Ovary (tissue), 9 donors: Measurements from ENCODE around the gene PGF. TPM values are rescaled to one million over a fixed set of nuclear protein-coding genes. Genes with fewer than 3 reads are reported as not detected.

Experiments
- DNase-seq, 5 donors: peaks; one replicate each; pipeline ENCODE4 v3.0.0-alpha.2; 2019 to 2020
- H3K27ac ChIP-seq, 2 donors: fragments of 200-600 bp; one replicate each; pipeline versions ENCODE4 v1.5.1 to v1.8.0; 2019 to 2022
- H3K27me3 ChIP-seq: fragments of 200-600 bp; one replicate; pipeline ENCODE4 v1.8.0; 2022
- H3K36me3 ChIP-seq: fragments of 200-600 bp; sonication (generic); one replicate; pipeline ENCODE4 v1.5.1; 2019
- H3K4me1 ChIP-seq: one replicate; pipeline ENCODE4 v1.8.1; 2013; ENCODE audit warnings: mild to moderate bottlenecking, moderate library complexity; ENCODE audit not compliant: insufficient read depth
- H3K4me3 ChIP-seq: fragments of 200-600 bp; sonication (generic); one replicate; pipeline ENCODE4 v1.5.1; 2017
- H3K9me3 ChIP-seq, 2 donors: fragments of 200-600 bp in 1 of 2; sonication (generic) in 1 of 2; one replicate each; pipeline versions ENCODE4 v1.5.1 to v1.8.1; 2013 to 2019; ENCODE audit warnings: mild to moderate bottlenecking in 1 of 2, moderate library complexity in 1 of 2
- EP300 ChIP-seq: sonication (generic); formaldehyde crosslinking; IDR thresholded peaks from one replicate; pipeline ENCODE4 v1.6.1; 2017; ENCODE audit warnings: antibody characterized with exemption
- POLR2A ChIP-seq: fragments of 450-650 bp; IDR thresholded peaks from one replicate; pipeline ENCODE4 v1.6.1; 2017; ENCODE audit warnings: antibody characterized with exemption, mild to moderate bottlenecking, moderate library complexity
- WGBS, 3 donors: extraction: QIAGEN DNeasy Blood & Tissue Kit in 1 of 3; methylation state at CpG; one replicate each; pipeline versions ENCODE4 v1.1.5 to v1.1.7; 2013 to 2017; 5-methylcytosine and 5-hydroxymethylcytosine counted together
- intact Hi-C, 4 donors: fragments of 100-400 bp; cut with DNase I; formaldehyde crosslinking; loops; one replicate each; pipeline versions ENCODE4 v1.11.0 to v1.15.1; 2022 to 2023
- polyA plus RNA-seq, 2 donors: library from polyadenylated mRNA; stranded (reverse); fragments of 200-250 nt in 1 of 2; fragments of 350-450 nt in 1 of 2; fragmentation: Illumina TruSeq in 1 of 2; extraction: RNeasy Lipid Tissue Mini Kit (QIAGEN cat#74804) in 1 of 2; gene quantifications; one replicate each; pipeline ENCODE4 v1.2.3, GENCODE V29; 2013 to 2014
- total RNA-seq, 7 donors: library from RNA; depleted of rRNA in 2 of 7; stranded (reverse); fragments of >200 nt in 2 of 7; fragmentation: NEBNext Ultra II Directional in 3 of 7; extraction: Animal tissue kit (Norgen Biotek cat#: 25700) in 3 of 7; gene quantifications; one replicate each; pipeline versions ENCODE4 v1.1.0 to v1.2.4, GENCODE V29; 2016 to 2023
- TF ChIP-seq, protein P1 (sequence below), 3 donors: fragments of 450-650 bp in 2 of 3; fragments of 200-600 bp in 1 of 3; IDR thresholded peaks; one replicate each; pipeline versions ENCODE4 v1.5.1 to v1.8.0; 2016 to 2022; ENCODE audit warnings: antibody characterized with exemption in 3 of 3, mild to moderate bottlenecking in 1 of 3
- donor health status: DM: no; HTN: no; CAD: no; lungs with moderate emphysema.
- donor health status: DM: no; HTN: no; CAD: no.
- donor health status: Bipolar disorder and iron deficiency.
- donor health status: DM: yes; HTN: yes; CAD: no.
- donor health status: DM: no; HTN: no; CAD: no.
- donor health status: DM: yes; HTN: yes; CAD: no.

The PGF gene
- total and polyA plus RNA-seq, 9 donors, result 1.8 to 14.0 (median 4.2) TPM; not detected in 1

DNA sequence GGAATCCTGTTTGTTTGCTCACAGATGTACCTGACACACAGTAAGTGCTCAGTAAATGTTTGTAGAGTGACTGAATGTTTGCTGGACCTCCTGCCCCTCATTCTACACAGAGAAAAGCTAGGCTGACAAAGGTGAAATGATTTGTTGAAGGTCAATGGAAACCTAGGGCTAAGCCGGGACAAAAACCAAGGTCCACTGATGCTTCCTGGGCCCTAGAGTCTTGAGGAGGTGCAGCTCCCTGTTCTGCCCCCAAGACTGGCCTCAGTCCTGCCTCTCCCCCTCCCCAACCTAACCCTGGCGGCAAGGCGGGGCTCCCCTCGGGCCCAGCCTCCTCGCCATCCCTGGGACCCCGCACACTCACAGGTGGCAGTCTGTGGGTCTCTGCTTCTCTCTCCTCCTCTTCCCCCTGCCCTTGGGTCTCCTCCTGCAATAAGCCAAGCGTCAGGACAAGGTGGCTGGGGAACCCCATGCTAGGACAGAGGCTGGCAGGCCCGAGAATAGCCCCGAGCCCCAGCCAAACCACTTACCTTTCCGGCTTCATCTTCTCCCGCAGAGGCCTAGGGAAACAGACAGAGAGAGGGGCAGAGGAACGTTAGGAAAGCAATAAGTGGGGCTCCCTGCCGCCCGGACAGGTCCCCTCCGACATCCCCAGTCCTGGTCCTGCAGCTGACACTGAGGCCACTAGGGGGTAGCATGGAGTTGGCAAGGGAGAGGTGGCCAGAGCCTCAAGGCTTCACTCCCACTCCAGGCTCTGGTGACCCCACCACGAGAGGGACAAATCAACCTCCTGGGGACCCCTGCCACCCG lies 9.3 kb downstream of the PGF start:
- intact Hi-C loops, result loop anchor here (5.0 to 10.0 kb wide), 4 partner anchors 139 to 359 kb away; no protein-coding TSS in a partner anchor
- DNase-seq, result peak; percentile 68 to 82 (median 81)
- Histone ChIP-seq H3K4me3 (no peak overlapping the region), H3K27ac (no peak overlapping the region), H3K9me3 (no peaks in the 10 kb centered on the region), H3K4me1 (peaks cover 3% of the 10 kb centered on the region), H3K27me3 (no peaks in the 10 kb centered on the region), H3K36me3 (no peaks in the 10 kb centered on the region)
- WGBS, 3 donors, result 36 to 38% (median 37%) methylated on average over 17 of the region's 17 CpGs
- TF ChIP-seq, protein P1, sequence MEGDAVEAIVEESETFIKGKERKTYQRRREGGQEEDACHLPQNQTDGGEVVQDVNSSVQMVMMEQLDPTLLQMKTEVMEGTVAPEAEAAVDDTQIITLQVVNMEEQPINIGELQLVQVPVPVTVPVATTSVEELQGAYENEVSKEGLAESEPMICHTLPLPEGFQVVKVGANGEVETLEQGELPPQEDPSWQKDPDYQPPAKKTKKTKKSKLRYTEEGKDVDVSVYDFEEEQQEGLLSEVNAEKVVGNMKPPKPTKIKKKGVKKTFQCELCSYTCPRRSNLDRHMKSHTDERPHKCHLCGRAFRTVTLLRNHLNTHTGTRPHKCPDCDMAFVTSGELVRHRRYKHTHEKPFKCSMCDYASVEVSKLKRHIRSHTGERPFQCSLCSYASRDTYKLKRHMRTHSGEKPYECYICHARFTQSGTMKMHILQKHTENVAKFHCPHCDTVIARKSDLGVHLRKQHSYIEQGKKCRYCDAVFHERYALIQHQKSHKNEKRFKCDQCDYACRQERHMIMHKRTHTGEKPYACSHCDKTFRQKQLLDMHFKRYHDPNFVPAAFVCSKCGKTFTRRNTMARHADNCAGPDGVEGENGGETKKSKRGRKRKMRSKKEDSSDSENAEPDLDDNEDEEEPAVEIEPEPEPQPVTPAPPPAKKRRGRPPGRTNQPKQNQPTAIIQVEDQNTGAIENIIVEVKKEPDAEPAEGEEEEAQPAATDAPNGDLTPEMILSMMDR (IDR thresholded peaks at IDR 0.05), result peak; percentile 65 to 88 (median 71)
- TF ChIP-seq EP300, result no peak

DNA sequence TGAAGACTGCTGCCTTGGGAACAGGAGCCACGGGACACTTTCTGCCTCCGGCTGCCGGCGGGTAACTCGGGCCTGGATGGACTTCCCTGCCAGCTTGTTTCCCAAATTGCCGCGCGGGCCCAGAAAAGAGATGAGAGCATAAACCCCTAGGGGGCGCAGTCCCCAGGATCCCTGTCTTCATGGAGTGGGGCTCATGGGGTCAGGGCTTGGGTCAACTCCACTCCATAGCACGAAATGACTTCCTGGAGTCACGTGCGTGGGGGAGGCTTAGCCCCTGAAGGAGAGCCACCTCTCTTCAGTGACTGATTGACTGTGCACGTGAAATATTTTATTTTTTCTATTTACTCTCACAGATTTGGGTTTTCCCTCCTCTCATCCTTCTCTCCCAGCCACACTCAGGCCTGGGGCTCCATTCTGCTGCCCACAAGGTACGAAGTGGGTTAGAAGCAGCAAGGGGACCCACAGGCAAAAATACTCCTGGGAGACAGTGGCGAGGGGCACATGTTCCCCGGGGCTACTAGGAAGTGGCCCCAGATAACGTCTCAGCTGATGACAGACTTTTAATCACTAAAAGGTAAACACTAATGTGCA lies 10.0 kb downstream of the PGF start:
- TF ChIP-seq, protein P1 (IDR thresholded peaks at IDR 0.05), result no peak
- no peak for TF ChIP-seq EP300
- no peak for TF ChIP-seq POLR2A
- no peaks in the 10 kb centered on the region for H3K36me3 ChIP-seq
- intact Hi-C loops, result loop anchor here (5.0 to 10.0 kb wide), 4 partner anchors 139 to 359 kb away; no protein-coding TSS in a partner anchor
- H3K9me3 ChIP-seq, result no peaks in the 10 kb centered on the region
- DNase-seq, result peak in 1 of 5 donors; percentile 42
- 67 to 73% (median 70%) methylated on average over 17 of the region's 17 CpGs for WGBS, 3 donors
- H3K27me3 ChIP-seq, result no peaks in the 10 kb centered on the region
- H3K27ac ChIP-seq, result no peak overlapping the region
- peaks cover 4% of the 10 kb centered on the region for H3K4me1 ChIP-seq
- H3K4me3 ChIP-seq, result no peak overlapping the region

DNA sequence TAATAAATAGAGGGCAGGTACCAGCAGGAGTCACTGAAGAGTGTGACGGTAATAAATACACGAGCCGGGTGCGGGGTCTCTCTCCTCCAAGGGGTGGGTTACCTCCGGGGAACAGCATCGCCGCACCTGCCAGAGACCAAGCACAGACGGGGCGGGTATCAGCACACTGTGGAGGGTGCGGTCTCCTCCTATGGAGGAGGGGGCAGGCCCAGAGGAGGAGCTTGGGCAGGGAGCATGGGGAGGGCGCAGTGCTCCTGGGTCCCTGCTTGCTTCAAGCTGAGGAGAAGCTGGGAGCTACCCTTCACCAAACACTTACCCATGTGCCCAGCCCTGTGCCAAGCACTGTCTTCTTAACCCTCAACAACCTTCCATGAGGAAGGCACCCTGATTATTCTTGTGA lies 12.8 kb downstream of the PGF start:
- TF ChIP-seq, protein P1 (IDR thresholded peaks at IDR 0.05), result no peak
- TF ChIP-seq POLR2A, result no peak
- no peak for TF ChIP-seq EP300
- Histone ChIP-seq H3K4me3 (no peak overlapping the region), H3K9me3 (no peaks in the 10 kb centered on the region), H3K27me3 (no peaks in the 10 kb centered on the region), H3K4me1 (peaks cover 13% of the 10 kb centered on the region), H3K27ac (no peak overlapping the region), H3K36me3 (no peaks in the 10 kb centered on the region)
- no peak for DNase-seq
- intact Hi-C loops, result loop anchor here in 3 of 4 donors (10.0 kb wide), 2 partner anchors 142 to 362 kb away; no protein-coding TSS in a partner anchor
- 83 to 90% (median 84%) methylated on average over 11 of the region's 11 CpGs for WGBS, 3 donors

DNA sequence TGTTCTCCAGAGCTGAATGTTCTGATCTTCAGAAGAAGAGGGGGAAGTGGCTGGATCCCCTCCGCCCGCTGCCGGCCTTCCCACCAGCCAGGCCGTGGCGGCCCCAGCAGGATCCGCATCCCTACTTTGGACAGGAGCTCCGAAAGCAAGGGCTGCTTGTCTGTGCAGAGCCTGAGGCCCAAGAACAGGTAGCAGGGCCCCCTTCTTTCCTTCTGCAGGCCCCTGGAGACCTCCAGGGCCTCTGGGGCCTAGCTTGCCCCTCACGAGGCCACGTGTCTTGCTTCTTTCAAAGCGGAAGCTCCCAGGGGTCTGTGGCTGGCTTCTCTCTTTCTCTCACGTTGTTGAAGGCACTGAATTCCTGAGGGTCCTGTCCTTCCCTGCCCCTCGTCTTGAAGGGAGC lies 13.2 kb downstream of the PGF start:
- H3K4me3 ChIP-seq, result no peak overlapping the region
- no peaks in the 10 kb centered on the region for H3K9me3 ChIP-seq
- no peaks in the 10 kb centered on the region for H3K27me3 ChIP-seq
- intact Hi-C loops, result loop anchor here in 3 of 4 donors (10.0 kb wide), 2 partner anchors 143 to 363 kb away; no protein-coding TSS in a partner anchor
- DNase-seq, result no peak
- peaks cover 13% of the 10 kb centered on the region for H3K4me1 ChIP-seq
- WGBS, 3 donors, result 83 to 91% (median 90%) methylated on average over 12 of the region's 12 CpGs
- no peaks in the 10 kb centered on the region for H3K36me3 ChIP-seq
- TF ChIP-seq POLR2A, result no peak
- TF ChIP-seq, protein P1 (IDR thresholded peaks at IDR 0.05), result no peak
- no peak for TF ChIP-seq EP300
- H3K27ac ChIP-seq, result no peak overlapping the region
